GM19397 (cell line): ENCODE measurements around the gene SLC29A1.
"Not testable (repeated sequence)": the region's sequence is repeated elsewhere in the genome, so short reads cannot be mapped to it uniquely, and the experiment has no call there.

Source experiments
- ATAC-seq: cut with Tn5 transposase; IDR thresholded peaks from one replicate; pipeline ENCODE4 v1.9.1; 2021; ENCODE audit warnings: mild to moderate bottlenecking, moderate library complexity; ENCODE audit not compliant: unreplicated experiment

The SLC29A1 gene

DNA sequence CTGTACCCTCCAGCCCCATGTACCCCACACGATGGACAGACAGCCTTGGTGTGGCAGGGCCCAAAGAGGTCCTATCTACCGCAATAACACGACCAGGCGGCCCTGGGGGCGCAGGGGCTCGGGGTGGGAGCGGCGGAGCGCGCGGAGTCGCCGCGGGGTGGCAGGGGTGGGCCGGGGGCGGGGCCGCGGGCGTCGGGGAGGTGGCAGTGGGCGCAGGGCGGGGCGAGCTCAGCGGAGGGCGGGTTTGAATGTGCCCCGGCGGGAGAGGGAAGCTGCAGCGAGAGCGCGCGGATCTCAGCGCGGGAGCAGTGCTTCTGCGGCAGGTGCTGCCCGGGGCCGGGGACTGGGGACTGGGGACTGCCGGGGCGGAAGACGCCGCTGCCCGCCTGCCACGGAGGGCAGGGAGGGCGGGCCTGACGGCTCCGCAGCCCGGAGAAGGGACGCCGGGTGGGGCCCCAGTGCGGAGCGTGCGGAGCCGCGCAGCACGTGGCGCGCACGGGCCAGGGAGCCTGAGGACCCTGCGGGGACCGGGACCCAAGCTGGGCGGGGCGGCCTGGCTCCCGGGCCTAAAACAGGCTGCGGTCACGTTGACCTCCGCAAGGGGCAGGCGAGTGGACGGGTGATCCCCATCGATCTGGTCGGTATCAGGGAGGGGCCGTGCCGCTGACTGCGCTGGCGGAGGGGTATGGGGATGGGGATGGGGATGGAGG is at the start of gene SLC29A1:
Gene SLC29A1 (plus strand): TSS at position 277 of the 710 bp plus-strand sequence. CDS start 3,719 bp downstream, outside the sequence.
- peak; percentile 44 for ATAC-seq

DNA sequence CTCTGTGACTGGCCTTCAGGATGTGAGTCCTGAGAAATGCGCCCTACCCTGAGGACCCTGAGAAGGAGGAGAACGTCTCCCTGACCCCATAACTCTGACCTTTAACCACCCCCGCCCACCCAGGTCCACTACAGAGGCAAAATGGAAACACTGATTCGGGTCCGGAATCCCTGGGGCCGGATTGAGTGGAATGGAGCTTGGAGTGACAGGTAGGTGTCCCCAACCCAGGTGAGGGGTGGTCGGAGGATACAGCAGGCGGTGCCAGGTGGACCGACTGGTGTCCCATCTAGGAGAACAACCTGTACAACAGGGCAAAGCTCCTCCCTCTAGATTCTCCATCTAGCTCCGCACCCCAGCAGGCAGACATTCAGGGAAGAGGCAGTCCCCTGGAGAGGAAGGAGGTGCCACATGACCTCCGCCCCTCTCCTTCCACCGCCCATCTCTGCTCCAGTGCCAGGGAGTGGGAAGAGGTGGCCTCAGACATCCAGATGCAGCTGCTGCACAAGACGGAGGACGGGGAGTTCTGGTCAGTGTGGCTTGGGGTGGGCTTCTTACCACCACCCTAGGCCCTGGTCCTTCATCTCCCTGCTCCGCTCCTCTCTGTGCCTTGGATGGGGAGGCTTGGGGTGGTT is 47.1 kb upstream of the SLC29A1 start:
- no peak for ATAC-seq

DNA sequence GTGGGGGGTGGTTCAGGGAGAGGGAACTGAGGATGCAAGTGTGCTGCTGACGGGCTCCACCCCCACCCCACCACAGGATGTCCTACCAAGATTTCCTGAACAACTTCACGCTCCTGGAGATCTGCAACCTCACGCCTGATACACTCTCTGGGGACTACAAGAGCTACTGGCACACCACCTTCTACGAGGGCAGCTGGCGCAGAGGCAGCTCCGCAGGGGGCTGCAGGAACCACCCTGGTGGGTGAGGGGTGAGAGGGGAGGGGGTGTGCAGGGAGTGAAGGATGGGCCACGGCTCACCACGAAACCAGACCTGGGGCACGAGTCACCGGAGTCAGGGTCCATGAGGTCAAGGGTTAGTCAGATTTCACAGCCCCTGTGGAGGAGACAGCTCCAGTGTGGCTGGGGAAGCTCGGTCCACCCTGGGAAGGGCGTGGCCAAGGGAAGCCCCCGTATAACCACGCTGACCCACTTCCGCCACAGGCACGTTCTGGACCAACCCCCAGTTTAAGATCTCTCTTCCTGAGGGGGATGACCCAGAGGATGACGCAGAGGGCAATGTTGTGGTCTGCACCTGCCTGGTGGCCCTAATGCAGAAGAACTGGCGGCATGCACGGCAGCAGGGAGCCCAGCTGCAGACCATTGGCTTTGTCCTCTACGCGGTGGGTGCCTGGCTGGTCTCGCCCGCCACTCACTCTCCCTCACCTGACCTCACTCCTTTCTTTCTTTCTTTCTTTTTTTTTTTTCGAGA is 46.5 kb upstream of the SLC29A1 start:
- ATAC-seq: no peak

DNA sequence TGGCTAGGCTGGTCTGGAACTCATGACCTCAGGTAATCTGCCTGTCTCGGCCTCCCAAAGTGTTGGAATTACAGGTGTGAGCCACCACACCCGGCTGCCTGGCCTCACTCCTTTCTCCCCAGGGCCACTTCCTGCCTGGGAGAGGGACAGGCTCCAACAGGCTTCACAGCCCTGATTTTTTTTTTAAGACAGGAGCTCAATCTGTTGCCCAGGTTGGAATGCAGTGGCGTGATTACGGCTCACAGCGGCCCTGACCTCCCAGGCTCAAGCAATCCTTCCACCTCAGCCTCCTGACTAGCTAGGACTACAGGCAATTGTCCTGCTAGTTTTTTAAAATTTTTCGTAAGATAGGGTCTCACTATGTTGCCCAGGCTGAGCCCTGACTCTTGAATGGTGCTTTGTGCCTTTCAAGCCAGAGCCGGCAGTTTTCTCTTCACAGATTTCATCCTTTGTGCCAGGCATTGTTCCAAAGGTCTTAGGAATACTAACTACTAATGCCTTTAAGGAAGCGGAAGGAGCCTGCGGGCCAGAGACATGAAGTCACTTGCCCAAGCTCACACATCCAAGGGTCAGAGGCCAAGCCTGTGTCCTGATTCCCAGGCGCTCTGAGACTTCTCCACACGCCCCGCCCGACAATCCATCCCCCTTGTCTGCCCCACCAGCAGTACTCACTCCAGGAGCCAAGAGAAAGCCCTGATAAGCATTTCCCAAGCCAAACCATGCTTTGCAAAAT is 45.5 kb upstream of the SLC29A1 start:
- no peak for ATAC-seq

DNA sequence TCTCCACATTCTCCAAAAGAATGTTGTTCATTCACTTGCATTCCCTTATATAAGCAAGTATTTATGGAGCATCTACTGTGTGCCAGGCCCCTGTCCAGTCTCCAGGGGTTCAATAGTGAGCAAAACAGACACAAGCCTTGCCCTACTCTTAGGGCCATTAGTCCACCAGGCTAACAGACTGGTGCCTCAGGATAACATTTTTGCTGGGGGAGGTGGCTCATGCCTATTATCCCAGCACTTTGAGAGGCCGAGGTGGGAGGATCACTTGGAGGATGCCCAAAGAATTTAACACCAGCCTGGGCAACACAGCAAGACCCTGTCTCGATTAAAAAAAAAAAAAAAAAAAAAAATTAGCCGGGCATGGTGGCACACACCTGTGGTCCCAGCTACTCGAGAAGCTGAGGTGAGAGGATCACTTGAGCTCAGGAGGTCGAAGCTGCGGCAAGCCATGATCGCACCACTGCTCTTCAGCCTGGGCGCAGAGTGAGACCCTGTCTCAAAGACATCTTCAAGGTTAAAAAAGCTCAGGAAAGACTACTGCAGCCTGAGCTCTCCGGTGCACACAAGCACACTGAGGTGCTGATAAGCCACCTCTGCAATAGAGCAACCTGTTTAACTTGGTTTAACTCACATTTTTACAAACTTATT is 44.8 kb upstream of the SLC29A1 start:
- no peak for ATAC-seq

DNA sequence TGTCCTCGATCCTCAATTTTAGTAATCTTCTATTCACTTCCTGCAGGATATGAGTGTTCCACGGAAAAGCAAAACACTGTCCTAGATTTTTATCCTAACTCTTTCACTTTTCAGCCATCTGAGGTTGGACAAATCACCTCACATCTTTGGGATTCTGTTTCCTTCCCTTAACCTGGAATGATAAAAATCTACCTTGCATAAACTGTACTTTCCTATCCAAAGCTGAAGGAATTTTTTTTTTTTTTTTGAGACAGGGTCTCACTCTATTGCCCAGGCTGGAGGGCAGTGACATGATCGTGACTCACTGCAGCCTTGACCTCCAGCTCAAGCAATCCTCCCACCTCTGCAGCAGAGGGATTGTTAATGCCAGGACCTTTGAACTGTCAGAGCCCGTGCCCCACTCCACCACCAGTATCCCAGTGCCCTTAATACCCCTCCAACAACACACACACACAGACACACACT is 44.3 kb upstream of the SLC29A1 start:
- no peak for ATAC-seq

DNA sequence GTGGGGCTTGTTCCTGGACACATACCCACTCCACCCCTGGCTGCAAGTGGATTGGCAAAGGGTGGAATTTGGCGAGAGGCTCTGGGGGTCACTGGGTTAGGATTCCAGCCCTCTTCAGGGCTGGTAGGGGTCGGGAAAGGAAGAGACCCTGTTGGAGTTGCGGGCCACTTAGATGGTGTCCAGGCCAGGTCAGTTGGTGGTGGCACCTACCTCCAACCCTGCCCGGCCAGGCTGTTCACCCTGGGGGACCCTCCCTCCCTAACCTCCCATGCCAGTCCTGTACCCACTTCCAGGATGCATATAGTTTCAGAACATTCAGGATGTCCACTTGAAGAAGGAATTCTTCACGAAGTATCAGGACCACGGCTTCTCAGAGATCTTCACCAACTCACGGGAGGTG is 43.7 kb upstream of the SLC29A1 start:
- no peak for ATAC-seq

DNA sequence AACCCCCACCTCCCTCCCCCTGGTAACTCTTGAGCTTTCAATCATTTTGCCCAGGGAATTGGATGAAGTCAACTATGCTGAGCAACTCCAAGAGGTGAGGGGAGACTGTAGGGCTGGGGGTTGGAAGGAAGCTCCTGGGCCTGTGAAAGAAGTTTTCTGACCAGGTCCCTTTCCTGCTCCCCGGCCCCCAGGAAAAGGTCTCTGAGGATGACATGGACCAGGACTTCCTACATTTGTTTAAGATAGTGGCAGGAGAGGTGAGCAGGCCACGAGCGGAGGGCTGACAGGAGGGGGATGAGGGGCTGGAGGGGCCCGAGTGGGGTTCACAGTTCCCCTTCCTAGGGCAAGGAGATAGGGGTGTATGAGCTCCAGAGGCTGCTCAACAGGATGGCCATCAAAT is 43.0 kb upstream of the SLC29A1 start:
- ATAC-seq: no peak

DNA sequence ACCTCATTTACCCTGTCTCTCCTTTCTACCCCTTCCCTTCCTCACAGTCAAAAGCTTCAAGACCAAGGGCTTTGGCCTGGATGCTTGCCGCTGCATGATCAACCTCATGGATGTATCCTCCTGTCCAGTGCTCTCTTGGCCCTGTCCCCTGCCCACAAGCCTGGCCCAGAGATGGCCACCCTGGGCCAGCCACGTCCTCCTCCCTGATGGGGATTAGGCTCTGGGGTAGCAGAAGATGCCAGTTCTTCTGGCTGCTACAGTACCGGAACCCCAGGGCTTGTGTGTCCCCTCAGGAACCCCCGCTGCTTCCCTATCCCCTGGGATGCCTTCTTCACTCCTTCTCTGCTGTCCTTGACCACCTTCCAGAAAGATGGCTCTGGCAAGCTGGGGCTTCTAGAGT is 42.5 kb upstream of the SLC29A1 start:
- ATAC-seq: no peak

DNA sequence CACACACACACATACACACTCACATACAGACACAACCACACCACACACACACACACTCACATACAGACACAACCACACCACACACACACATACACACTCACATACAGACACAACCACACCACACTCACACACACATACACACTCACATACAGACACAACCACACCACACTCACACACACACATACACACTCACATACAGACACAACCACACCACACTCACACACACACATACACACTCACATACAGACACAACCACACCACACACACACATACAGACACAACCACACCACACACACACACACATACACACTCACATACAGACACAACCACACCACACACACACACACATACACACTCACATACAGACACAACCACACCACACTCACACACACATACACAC is 41.6 kb upstream of the SLC29A1 start:
- not testable (repeated sequence) for ATAC-seq

DNA sequence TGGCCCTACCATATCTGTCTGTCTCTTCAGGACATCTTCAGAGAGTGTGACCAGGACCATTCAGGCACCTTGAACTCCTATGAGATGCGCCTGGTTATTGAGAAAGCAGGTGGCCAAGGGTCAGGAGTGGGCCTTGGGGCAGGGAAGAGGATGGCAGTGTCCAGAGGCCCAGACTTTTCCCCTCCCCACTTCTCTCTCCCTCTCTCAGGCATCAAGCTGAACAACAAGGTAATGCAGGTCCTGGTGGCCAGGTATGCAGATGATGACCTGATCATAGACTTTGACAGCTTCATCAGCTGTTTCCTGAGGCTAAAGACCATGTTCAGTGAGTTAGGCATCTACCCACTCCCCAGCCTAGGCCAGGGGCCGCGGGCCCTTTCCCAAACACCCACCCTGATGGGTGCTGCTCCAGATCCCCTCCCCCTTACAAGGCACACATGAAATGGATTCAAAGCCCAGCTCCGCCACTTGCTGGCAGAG is 40.4 kb upstream of the SLC29A1 start:
- ATAC-seq: no peak

DNA sequence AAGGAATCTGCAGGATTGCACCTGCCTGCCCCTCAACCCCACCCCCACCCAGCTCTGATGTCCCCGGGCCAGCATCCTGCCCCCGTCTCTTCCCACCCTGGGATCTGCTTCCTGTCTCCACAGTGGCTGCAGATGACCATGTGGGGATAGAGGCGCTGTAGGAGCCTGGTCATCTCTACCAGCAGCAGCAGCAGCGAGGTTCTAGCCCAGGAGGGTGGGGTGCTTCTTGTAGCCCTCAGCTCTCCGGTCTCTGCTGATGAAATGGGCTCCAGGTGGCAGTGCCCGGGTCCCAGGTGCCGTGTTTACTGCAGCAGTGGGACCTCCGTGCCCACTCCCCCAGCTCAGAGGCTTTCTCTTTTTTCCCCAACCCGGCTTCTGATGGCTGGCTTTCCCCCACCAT is 39.6 kb upstream of the SLC29A1 start:
- no peak for ATAC-seq

DNA sequence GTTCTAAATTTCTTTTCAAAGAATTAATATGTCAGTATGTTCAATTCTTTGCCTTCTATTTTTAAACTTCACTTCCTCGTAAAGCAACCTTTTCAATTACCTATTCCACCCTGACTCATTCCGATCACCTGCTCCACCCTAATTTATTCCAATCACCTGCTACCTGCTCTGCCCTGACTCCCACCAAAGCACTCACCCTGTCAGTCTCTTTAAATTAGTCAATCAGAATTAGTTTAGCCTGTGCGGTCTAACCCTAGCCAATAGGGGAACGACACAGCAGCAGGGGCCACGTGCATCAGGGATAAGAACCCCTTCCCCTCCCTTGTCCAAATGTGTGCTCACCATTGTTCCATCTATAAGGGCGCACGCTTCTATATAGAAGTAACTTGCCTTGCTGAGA is 38.0 kb upstream of the SLC29A1 start:
- not testable (repeated sequence) for ATAC-seq

DNA sequence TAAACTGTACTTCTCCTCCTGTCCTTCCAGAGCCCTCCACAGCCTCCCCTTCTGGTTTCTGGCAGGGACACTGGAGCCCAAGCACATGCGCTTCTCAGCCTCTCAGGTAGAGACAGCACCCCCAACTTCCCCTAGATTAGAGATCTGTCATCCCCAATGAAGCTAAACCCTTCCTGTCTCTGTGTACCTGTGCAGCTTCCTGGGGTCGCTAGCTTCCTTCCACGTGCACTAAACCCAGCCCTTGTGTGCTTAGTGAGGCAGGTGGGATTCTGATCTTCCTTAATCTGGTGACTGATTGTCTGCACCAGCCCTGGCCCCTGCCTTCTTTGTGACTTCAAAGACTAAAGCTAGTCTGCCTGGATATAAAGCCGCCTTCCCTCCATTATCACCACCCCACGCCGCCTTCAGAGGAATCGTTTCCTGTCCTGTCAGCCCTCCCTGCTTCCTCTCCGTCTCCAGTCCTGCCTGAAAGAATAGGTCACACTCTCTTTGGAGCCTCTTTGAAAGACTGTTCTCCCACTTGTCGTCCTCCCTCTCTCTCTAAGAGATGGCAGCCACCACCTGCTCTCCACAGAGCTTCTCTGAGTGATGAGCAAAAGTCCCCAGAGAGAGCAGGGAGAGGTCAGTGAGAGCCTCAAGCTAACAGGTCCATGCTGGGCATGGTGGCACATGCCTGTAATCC is 37.3 kb upstream of the SLC29A1 start:
- ATAC-seq: no peak

DNA sequence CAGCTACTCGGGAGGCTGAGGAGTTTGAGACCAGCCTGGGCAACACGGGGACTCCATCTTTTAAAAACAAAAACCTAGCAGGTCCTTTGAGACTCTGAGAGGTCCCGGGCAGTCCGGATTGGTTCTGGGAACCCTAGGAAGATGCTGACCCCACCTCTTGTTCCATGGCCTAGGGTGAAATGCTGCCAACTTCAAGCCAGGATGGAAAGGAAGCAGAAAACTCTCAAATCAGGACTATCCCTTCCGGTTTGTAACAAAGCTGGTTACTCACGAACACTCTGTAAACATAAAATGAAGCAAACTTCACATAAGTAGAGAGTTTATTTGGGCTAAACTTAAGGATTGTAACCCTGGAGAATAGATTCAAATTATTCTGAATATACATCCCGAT is 36.8 kb upstream of the SLC29A1 start:
- no peak for ATAC-seq

DNA sequence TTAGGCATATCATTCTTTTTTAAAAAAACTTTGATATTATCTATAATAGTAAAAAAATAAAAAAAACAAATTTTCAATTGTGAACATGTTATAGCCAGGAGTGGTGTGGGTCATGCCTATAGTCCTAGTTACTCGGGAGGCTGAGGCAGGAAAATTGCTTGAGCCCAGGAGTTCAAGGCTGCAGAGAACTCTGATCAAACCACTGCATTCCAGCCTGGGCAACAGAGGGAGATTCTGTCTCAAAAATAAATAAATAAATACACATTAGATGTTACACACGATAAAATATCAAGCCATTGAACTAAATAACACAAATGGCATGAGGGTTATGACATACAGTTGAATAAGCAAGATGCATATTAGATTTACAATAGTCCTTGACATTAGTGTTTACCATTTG is 34.6 kb upstream of the SLC29A1 start:
- ATAC-seq: no peak

DNA sequence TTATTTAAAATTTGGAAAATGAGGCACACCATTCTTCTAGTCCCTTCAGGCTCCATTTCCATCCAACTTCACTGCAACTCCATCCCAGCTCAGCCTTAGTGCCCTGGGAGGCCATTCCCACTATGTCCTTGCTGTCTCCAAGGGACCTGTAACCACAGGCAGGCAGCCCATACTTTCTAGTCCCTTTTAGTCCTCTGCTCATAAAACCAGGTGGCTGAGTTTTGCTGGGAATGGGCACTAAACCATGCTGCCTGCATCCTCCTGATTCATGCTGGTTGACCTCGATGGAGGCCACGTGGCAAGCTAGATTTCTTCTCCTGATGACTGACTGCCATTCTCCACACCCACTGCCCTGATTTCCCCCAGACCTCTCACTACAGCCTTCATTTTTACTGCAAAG is 34.1 kb upstream of the SLC29A1 start:
- ATAC-seq: no peak

DNA sequence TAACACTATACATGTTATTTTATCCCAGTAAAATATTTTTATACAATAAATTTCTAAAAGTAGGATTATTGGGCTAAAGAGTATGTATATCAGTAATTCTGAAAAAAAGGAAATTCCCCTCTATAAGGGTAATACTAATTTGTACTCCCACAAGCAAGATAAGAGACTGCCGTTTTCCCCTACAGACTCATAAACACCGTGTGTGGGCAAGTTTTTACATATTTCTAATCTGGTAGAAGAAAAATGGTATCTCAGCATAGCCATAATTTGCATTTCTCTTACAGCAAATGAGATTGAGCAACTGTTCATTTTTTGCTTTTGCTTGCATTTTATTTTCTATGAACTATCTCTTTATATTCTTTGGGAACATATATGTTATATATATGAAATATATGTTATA is 32.7 kb upstream of the SLC29A1 start:
- ATAC-seq: no peak

DNA sequence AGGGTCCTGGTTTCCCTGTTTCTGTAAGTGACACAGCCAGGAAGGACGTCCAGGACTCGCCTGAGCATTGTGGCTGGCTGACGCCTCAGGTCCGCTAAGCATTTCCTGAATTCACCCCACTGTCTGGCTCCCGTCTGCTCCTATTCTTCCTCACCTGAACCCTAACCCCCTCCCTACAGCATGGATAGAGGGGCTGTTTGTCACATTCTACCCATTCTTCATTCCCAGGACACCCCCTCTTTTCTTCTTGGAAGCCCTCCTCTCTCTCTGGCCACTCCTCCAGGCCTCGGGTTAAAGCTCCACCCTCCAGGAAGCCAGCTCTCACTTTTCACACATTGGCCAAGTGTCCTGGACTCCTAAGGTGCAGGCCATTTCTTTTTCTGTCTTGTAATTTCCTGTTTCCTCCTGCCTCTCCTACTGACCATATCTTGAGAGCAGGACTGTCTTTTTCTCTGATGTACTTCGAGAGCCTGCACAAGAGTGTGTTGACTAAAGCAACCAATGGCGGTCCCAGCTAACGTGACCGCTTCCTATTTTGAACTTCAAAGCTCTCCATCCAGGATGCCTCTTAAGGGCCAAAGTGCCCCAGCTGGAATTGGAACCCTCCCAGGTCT is 30.9 kb upstream of the SLC29A1 start:
- no peak for ATAC-seq
